HG03378 (cell line): ENCODE measurements around the gene HORMAD2.
"Not testable (repeated sequence)": the region's sequence is repeated elsewhere in the genome, so short reads cannot be mapped to it uniquely, and the experiment has no call there.

Source experiments
- ATAC-seq: cut with Tn5 transposase; IDR thresholded peaks from one replicate; pipeline ENCODE4 v1.9.1; 2021; ENCODE audit warnings: mild to moderate bottlenecking, moderate library complexity; ENCODE audit not compliant: unreplicated experiment

The HORMAD2 gene

GRCh38 chr22:30205281-30206115, 125.2 kb downstream of the HORMAD2 start:
- no peak for ATAC-seq

- ATAC-seq: no peak
These were observed 126.7 kb downstream of the HORMAD2 start for GRCh38 chr22:30206944-30207343.

GRCh38 chr22:30208631-30209603, 128.7 kb downstream of the HORMAD2 start:
- no peak for ATAC-seq

- no peak for ATAC-seq
These were observed 129.4 kb downstream of the HORMAD2 start for GRCh38 chr22:30209642-30210041.

GRCh38 chr22:30210235-30210909, 130.1 kb downstream of the HORMAD2 start:
- no peak for ATAC-seq

- ATAC-seq: no peak
These were observed 131.0 kb downstream of the HORMAD2 start for GRCh38 chr22:30211124-30211820.

- no peak for ATAC-seq
These were observed 132.2 kb downstream of the HORMAD2 start for GRCh38 chr22:30212363-30212995.

GRCh38 chr22:30212996-30213441, 132.8 kb downstream of the HORMAD2 start:
- no peak for ATAC-seq

GRCh38 chr22:30214703-30215407, 134.6 kb downstream of the HORMAD2 start:
- no peak for ATAC-seq

- not testable (repeated sequence) for ATAC-seq
These were observed 136.0 kb downstream of the HORMAD2 start for GRCh38 chr22:30216272-30216671.

GRCh38 chr22:30216710-30217109, 136.4 kb downstream of the HORMAD2 start:
- ATAC-seq: no peak

GRCh38 chr22:30217698-30218560, 137.7 kb downstream of the HORMAD2 start:
- ATAC-seq: no peak

- ATAC-seq: no peak
These were observed 138.9 kb downstream of the HORMAD2 start for GRCh38 chr22:30219049-30219654.

GRCh38 chr22:30219668-30220278, 139.5 kb downstream of the HORMAD2 start:
- no peak for ATAC-seq

GRCh38 chr22:30220338-30221012, 140.2 kb downstream of the HORMAD2 start:
- ATAC-seq: no peak

GRCh38 chr22:30221121-30221992, 141.1 kb downstream of the HORMAD2 start:
- no peak for ATAC-seq
